ENCODE data around the gene XYLT2. TPM values are rescaled to one million over a fixed set of nuclear protein-coding genes. Genes with fewer than 3 reads are reported as not detected.
"Not testable (repeated sequence)": the region's sequence is repeated elsewhere in the genome, so short reads cannot be mapped to it uniquely, and the experiment has no call there.

XYLT2 gene
- total RNA-seq, 1 experiment from 2014 or later: 11.4 TPM

- no peak overlapping the region for H3K4me3 ChIP-seq (ENCODE audit: low read length)
- no peaks in the 10 kb centered on the region for H4K20me1 ChIP-seq (ENCODE audit: insufficient read depth, low read depth, low read length)
- H3K9ac ChIP-seq (ENCODE audit: low read length): no peak overlapping the region
- H3K79me2 ChIP-seq (ENCODE audit: low read length): no peaks in the 10 kb centered on the region
- no peak overlapping the region for H3K4me2 ChIP-seq (ENCODE audit: low read depth, low read length, poor library complexity, severe bottlenecking)
- DNase-seq: no peak
- peaks cover 4% of the 10 kb centered on the region for H3K4me1 ChIP-seq (ENCODE audit: low read length)
- no peak overlapping the region for H2AFZ ChIP-seq (ENCODE audit: low read length)
- H3K9me3 ChIP-seq (ENCODE audit: low read length): no peaks in the 10 kb centered on the region
- H3K9me2 ChIP-seq (replicated peaks; ENCODE audit: insufficient read depth, low read length): no peaks in the 10 kb centered on the region
- H3K27me3 ChIP-seq (ENCODE audit: low read length): no peaks in the 10 kb centered on the region; the same call in 1 of the 2 replicates
- no peak overlapping the region for H3K27ac ChIP-seq (ENCODE audit: low read length)
- H3K36me3 ChIP-seq (ENCODE audit: insufficient read depth, low read length): no peaks in the 10 kb centered on the region
Measured at GRCh38 chr17:50316016-50316587, 29.8 kb upstream of the XYLT2 start.

GRCh38 chr17:50316660-50317059, 29.3 kb upstream of the XYLT2 start:
- not testable (repeated sequence) for H3K9me3 ChIP-seq (ENCODE audit: low read length); H3K4me2 ChIP-seq (ENCODE audit: low read depth, low read length, poor library complexity, severe bottlenecking); H3K9me2 ChIP-seq (replicated peaks; ENCODE audit: insufficient read depth, low read length); H3K36me3 ChIP-seq (ENCODE audit: insufficient read depth, low read length); H3K27me3 ChIP-seq (ENCODE audit: low read length); H3K27ac ChIP-seq (ENCODE audit: low read length); DNase-seq; H2AFZ ChIP-seq (ENCODE audit: low read length); H3K4me3 ChIP-seq (ENCODE audit: low read length); H3K9ac ChIP-seq (ENCODE audit: low read length); H3K4me1 ChIP-seq (ENCODE audit: low read length); H3K79me2 ChIP-seq (ENCODE audit: low read length); H4K20me1 ChIP-seq (ENCODE audit: insufficient read depth, low read depth, low read length)

GRCh38 chr17:50317121-50317520, 28.8 kb upstream of the XYLT2 start:
- H3K9ac ChIP-seq (ENCODE audit: low read length): no peak overlapping the region
- H3K27ac ChIP-seq (ENCODE audit: low read length): no peak overlapping the region
- no peak for DNase-seq
- no peaks in the 10 kb centered on the region for H3K4me1 ChIP-seq (ENCODE audit: low read length)
- no peaks in the 10 kb centered on the region for H3K27me3 ChIP-seq (ENCODE audit: low read length)
- H3K36me3 ChIP-seq (ENCODE audit: insufficient read depth, low read length): no peaks in the 10 kb centered on the region
- no peak overlapping the region for H3K4me2 ChIP-seq (ENCODE audit: low read depth, low read length, poor library complexity, severe bottlenecking)
- H3K79me2 ChIP-seq (ENCODE audit: low read length): no peaks in the 10 kb centered on the region
- H3K4me3 ChIP-seq (ENCODE audit: low read length): no peak overlapping the region
- H3K9me3 ChIP-seq (ENCODE audit: low read length): no peaks in the 10 kb centered on the region
- H3K9me2 ChIP-seq (replicated peaks; ENCODE audit: insufficient read depth, low read length): no peaks in the 10 kb centered on the region
- H2AFZ ChIP-seq (ENCODE audit: low read length): no peak overlapping the region
- no peaks in the 10 kb centered on the region for H4K20me1 ChIP-seq (ENCODE audit: insufficient read depth, low read depth, low read length)

- no peak for DNase-seq
- no peak overlapping the region for H3K4me2 ChIP-seq (ENCODE audit: low read depth, low read length, poor library complexity, severe bottlenecking)
- no peak overlapping the region for H3K4me3 ChIP-seq (ENCODE audit: low read length)
- no peaks in the 10 kb centered on the region for H3K4me1 ChIP-seq (ENCODE audit: low read length)
- no peaks in the 10 kb centered on the region for H3K79me2 ChIP-seq (ENCODE audit: low read length)
- H3K27ac ChIP-seq (ENCODE audit: low read length): no peak overlapping the region
- H3K27me3 ChIP-seq (ENCODE audit: low read length): no peaks in the 10 kb centered on the region
- no peak overlapping the region for H3K9ac ChIP-seq (ENCODE audit: low read length)
- no peaks in the 10 kb centered on the region for H4K20me1 ChIP-seq (ENCODE audit: insufficient read depth, low read depth, low read length)
- H3K9me3 ChIP-seq (ENCODE audit: low read length): no peaks in the 10 kb centered on the region
- no peak overlapping the region for H2AFZ ChIP-seq (ENCODE audit: low read length)
- no peaks in the 10 kb centered on the region for H3K9me2 ChIP-seq (replicated peaks; ENCODE audit: insufficient read depth, low read length)
- H3K36me3 ChIP-seq (ENCODE audit: insufficient read depth, low read length): no peaks in the 10 kb centered on the region
Measured at GRCh38 chr17:50318501-50319285, 27.2 kb upstream of the XYLT2 start.

GRCh38 chr17:50319306-50320004, 26.5 kb upstream of the XYLT2 start:
- H3K27ac ChIP-seq (ENCODE audit: low read length): no peak overlapping the region
- no peak for DNase-seq
- no peaks in the 10 kb centered on the region for H3K79me2 ChIP-seq (ENCODE audit: low read length)
- H2AFZ ChIP-seq (ENCODE audit: low read length): no peak overlapping the region
- no peaks in the 10 kb centered on the region for H3K36me3 ChIP-seq (ENCODE audit: insufficient read depth, low read length)
- H4K20me1 ChIP-seq (ENCODE audit: insufficient read depth, low read depth, low read length): no peaks in the 10 kb centered on the region
- H3K4me2 ChIP-seq (ENCODE audit: low read depth, low read length, poor library complexity, severe bottlenecking): no peak overlapping the region
- no peak overlapping the region for H3K4me3 ChIP-seq (ENCODE audit: low read length)
- no peak overlapping the region for H3K9ac ChIP-seq (ENCODE audit: low read length)
- no peaks in the 10 kb centered on the region for H3K9me3 ChIP-seq (ENCODE audit: low read length)
- no peaks in the 10 kb centered on the region for H3K4me1 ChIP-seq (ENCODE audit: low read length)
- H3K9me2 ChIP-seq (replicated peaks; ENCODE audit: insufficient read depth, low read length): no peaks in the 10 kb centered on the region
- no peaks in the 10 kb centered on the region for H3K27me3 ChIP-seq (ENCODE audit: low read length)

- no peaks in the 10 kb centered on the region for H3K27me3 ChIP-seq (ENCODE audit: low read length)
- no peaks in the 10 kb centered on the region for H3K9me2 ChIP-seq (replicated peaks; ENCODE audit: insufficient read depth, low read length)
- H3K4me3 ChIP-seq (ENCODE audit: low read length): no peak overlapping the region
- no peak overlapping the region for H3K4me2 ChIP-seq (ENCODE audit: low read depth, low read length, poor library complexity, severe bottlenecking)
- no peaks in the 10 kb centered on the region for H3K9me3 ChIP-seq (ENCODE audit: low read length)
- no peaks in the 10 kb centered on the region for H3K36me3 ChIP-seq (ENCODE audit: insufficient read depth, low read length)
- H3K9ac ChIP-seq (ENCODE audit: low read length): no peak overlapping the region
- H3K4me1 ChIP-seq (ENCODE audit: low read length): no peaks in the 10 kb centered on the region
- no peaks in the 10 kb centered on the region for H4K20me1 ChIP-seq (ENCODE audit: insufficient read depth, low read depth, low read length)
- DNase-seq: no peak
- H2AFZ ChIP-seq (ENCODE audit: low read length): no peak overlapping the region
- no peak overlapping the region for H3K27ac ChIP-seq (ENCODE audit: low read length)
- H3K79me2 ChIP-seq (ENCODE audit: low read length): no peaks in the 10 kb centered on the region
Measured at GRCh38 chr17:50322271-50322670, 23.7 kb upstream of the XYLT2 start.

GRCh38 chr17:50323060-50323459, 22.9 kb upstream of the XYLT2 start:
- Histone ChIP-seq H3K27me3 (ENCODE audit: low read length) (no peaks in the 10 kb centered on the region), H3K27ac (ENCODE audit: low read length) (no peak overlapping the region), H3K4me1 (ENCODE audit: low read length) (peaks cover 4% of the 10 kb centered on the region), H3K36me3 (ENCODE audit: insufficient read depth, low read length) (no peaks in the 10 kb centered on the region), H3K9me2 (replicated peaks; ENCODE audit: insufficient read depth, low read length) (no peaks in the 10 kb centered on the region), H3K4me2 (ENCODE audit: low read depth, low read length, poor library complexity, severe bottlenecking) (no peak overlapping the region), H3K4me3 (ENCODE audit: low read length) (no peak overlapping the region), H3K79me2 (ENCODE audit: low read length) (no peaks in the 10 kb centered on the region), H2AFZ (ENCODE audit: low read length) (no peak overlapping the region), H3K9ac (ENCODE audit: low read length) (no peak overlapping the region), H4K20me1 (ENCODE audit: insufficient read depth, low read depth, low read length) (no peaks in the 10 kb centered on the region), H3K9me3 (ENCODE audit: low read length) (no peaks in the 10 kb centered on the region)
- DNase-seq: no peak

- no peak overlapping the region for H3K4me3 ChIP-seq (ENCODE audit: low read length)
- no peak overlapping the region for H2AFZ ChIP-seq (ENCODE audit: low read length)
- H4K20me1 ChIP-seq (ENCODE audit: insufficient read depth, low read depth, low read length): no peaks in the 10 kb centered on the region
Measured at GRCh38 chr17:50325906-50326305, 20.0 kb upstream of the XYLT2 start.

More at GRCh38 chr17:50325906-50326305, 20.0 kb upstream of the XYLT2 start:
- peaks cover 8% of the 10 kb centered on the region for H3K4me1 ChIP-seq (ENCODE audit: low read length)
- no peak overlapping the region for H3K9ac ChIP-seq (ENCODE audit: low read length)
- H3K36me3 ChIP-seq (ENCODE audit: insufficient read depth, low read length): no peaks in the 10 kb centered on the region
- H3K27me3 ChIP-seq (ENCODE audit: low read length): no peaks in the 10 kb centered on the region
- no peaks in the 10 kb centered on the region for H3K79me2 ChIP-seq (ENCODE audit: low read length)
- no peaks in the 10 kb centered on the region for H3K9me2 ChIP-seq (replicated peaks; ENCODE audit: insufficient read depth, low read length)
- H3K4me2 ChIP-seq (ENCODE audit: low read depth, low read length, poor library complexity, severe bottlenecking): no peak overlapping the region
- no peaks in the 10 kb centered on the region for H3K9me3 ChIP-seq (ENCODE audit: low read length)
- no peak overlapping the region for H3K27ac ChIP-seq (ENCODE audit: low read length)
- no peak for DNase-seq
